ENCODE measurements around the gene ZNF580. TPM values are rescaled to one million over a fixed set of nuclear protein-coding genes. Genes with fewer than 3 reads are reported as not detected.

Gene ZNF580
- total and polyA plus RNA-seq, 11 donors, result 8.2 to 41.5 (median 21.1) TPM

DNA sequence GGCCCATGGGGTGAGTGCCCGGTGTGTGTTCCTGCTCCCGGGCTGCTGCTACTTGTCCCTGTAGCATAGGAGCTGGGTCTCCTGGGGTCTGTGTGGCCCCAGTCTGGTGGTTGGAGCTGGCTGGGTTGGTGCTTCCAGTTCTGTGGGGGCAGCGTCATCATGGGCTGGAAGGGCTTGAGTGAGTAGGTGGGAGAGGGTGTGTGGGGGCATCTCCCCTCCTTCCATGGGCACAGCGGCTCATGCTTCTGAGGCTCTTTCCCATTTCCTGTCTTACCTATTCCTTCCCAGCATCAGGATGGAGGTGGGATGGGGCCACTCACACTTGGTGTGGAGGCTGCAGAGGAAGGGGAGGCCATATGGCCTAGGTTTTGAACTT, 26.2 kb downstream of the ZNF580 start:
- H3K27me3 ChIP-seq, result no peaks in the 10 kb centered on the region
- TF ChIP-seq POLR2A (IDR thresholded peaks at IDR 0.05), result no peak
- TF ChIP-seq CTCF (IDR thresholded peaks at IDR 0.05), result no peak
- WGBS, 4 donors, result 78 to 91% (median 87%) methylated on average over 2 to 4 of the region's 4 CpGs
- DNase-seq, result no peak
- H3K4me3 ChIP-seq, result no peak overlapping the region
- H3K9me3 ChIP-seq, result no peaks in the 10 kb centered on the region
- no peak for ATAC-seq
- peaks cover 3 to 94% (median 89%) of the 10 kb centered on the region in 9 donors for H3K36me3 ChIP-seq
- peaks cover 0 to 34% (median 0%) of the 10 kb centered on the region in 12 donors for H3K4me1 ChIP-seq
- H3K27ac ChIP-seq, result no peak overlapping the region
- intact Hi-C loops (cut with DNase I), result no loop called here

DNA sequence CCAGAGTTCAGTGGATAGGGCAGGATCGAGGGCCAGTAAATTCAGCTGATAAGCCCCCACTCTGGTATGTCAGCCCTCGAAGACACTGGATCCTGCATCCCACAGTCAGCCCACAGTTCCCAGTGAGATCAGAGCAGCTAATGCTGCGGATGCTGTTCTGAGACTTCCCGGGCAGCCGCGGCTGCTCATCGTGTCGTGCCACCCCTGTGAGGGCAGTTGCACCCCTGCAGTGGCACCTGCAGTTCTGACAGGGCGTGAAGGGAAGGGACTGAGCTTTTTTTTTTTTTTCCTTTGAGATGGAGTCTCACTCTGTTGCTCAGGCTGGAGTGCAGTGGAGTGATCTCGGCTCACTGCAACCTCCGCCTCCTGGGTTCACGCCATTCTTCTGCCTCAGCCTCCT, 26.7 kb downstream of the ZNF580 start:
- Histone ChIP-seq H3K4me3 (no peak overlapping the region), H3K9me3 (no peaks in the 10 kb centered on the region), H3K36me3 (peaks cover 3 to 95% (median 87%) of the 10 kb centered on the region in 9 donors), H3K27ac (no peak overlapping the region), H3K27me3 (no peaks in the 10 kb centered on the region), H3K4me1 (peaks cover 0 to 34% (median 0%) of the 10 kb centered on the region in 12 donors)
- intact Hi-C loops (cut with DNase I), result no loop called here
- ATAC-seq (no peak), DNase-seq (no peak)
- TF ChIP-seq CTCF (IDR thresholded peaks at IDR 0.05) (no peak), POLR2A (IDR thresholded peaks at IDR 0.05) (no peak)
- WGBS, 4 donors, result 75 to 89% (median 78%) methylated on average over 9 to 12 of the region's 12 CpGs

DNA sequence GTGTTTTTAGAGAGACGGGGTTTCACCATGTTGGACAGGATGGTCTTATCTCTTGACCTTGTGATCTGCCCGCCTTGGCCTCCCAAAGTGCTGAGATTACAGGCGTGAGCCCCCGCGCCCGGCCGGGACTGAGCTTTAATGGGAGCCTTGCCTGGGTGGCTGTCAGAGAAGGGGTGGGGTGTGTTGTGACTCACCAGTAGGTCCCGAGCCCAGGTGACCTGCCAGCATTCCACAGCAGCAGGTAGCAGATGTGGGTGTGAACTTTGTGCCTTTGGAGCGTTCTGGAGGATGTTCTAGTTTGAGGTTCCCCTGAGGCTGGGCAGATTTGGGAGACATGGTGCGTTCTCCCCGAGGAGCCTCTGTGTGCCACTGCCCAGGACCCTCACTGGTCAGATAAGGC, 27.2 kb downstream of the ZNF580 start:
- no peak overlapping the region for H3K4me3 ChIP-seq
- TF ChIP-seq POLR2A (IDR thresholded peaks at IDR 0.05) (no peak), CTCF (IDR thresholded peaks at IDR 0.05) (no peak)
- intact Hi-C loops (cut with DNase I), result no loop called here
- 56 to 60% (median 59%) methylated on average over 10 to 11 of the region's 11 CpGs for WGBS, 4 donors
- no peak overlapping the region for H3K27ac ChIP-seq
- no peak for ATAC-seq
- peaks cover 0 to 95% (median 87%) of the 10 kb centered on the region in 9 donors for H3K36me3 ChIP-seq
- peaks cover 0 to 34% (median 0%) of the 10 kb centered on the region in 12 donors for H3K4me1 ChIP-seq
- H3K27me3 ChIP-seq, result no peaks in the 10 kb centered on the region
- no peak for DNase-seq
- no peaks in the 10 kb centered on the region for H3K9me3 ChIP-seq

GRCh38 chr19:55668603-55669348, 28.0 kb downstream of the ZNF580 start:
- DNase-seq, result no peak
- Histone ChIP-seq H3K36me3 (peaks cover 0 to 94% (median 85%) of the 10 kb centered on the region in 9 donors), H3K4me1 (peaks cover 0 to 37% (median 2%) of the 10 kb centered on the region in 12 donors), H3K9me3 (no peaks in the 10 kb centered on the region), H3K27me3 (no peaks in the 10 kb centered on the region), H3K27ac (no peak overlapping the region), H3K4me3 (no peak overlapping the region)
- WGBS, 4 donors, result 86 to 90% (median 87%) methylated on average over 28 to 30 of the region's 30 CpGs
- no peak for ATAC-seq
- intact Hi-C loops (cut with DNase I), result no loop called here
- no peak for TF ChIP-seq POLR2A (IDR thresholded peaks at IDR 0.05)
- TF ChIP-seq CTCF (IDR thresholded peaks at IDR 0.05), result no peak

All from heart left ventricle (tissue), 16 donors.